Liver (tissue), 9 donors: Measurements from ENCODE around the gene TWNK. TPM values are rescaled to one million over a fixed set of nuclear protein-coding genes. Genes with fewer than 3 reads are reported as not detected.

Experiments used
- DNase-seq: peaks from one replicate; pipeline ENCODE4 v3.0.0-alpha.2; 2017; ENCODE audit warnings: low spot score
- H3K27ac ChIP-seq, 2 donors: one replicate each; pipeline ENCODE4 v1.7.0; 2013; ENCODE audit warnings: inconsistent platforms in 2 of 2, low read length in 2 of 2, control low read depth in 1 of 2, low read depth in 1 of 2, mild to moderate bottlenecking in 1 of 2
- H3K27me3 ChIP-seq, 4 donors: one replicate each; pipeline versions ENCODE4 v1.6.1 to v1.7.0; 2013; ENCODE audit warnings: low read length in 3 of 4, inconsistent platforms in 1 of 4, mild to moderate bottlenecking in 1 of 4, moderate library complexity in 1 of 4; ENCODE audit not compliant: control insufficient read depth in 4 of 4, insufficient read depth in 4 of 4
- H3K36me3 ChIP-seq, 4 donors: one replicate each; pipeline versions ENCODE4 v1.6.1 to v1.7.0; 2013; ENCODE audit warnings: low read length in 3 of 4, mild to moderate bottlenecking in 3 of 4, low read depth in 1 of 4, moderate library complexity in 1 of 4; ENCODE audit not compliant: control insufficient read depth in 4 of 4, insufficient read depth in 3 of 4
- H3K4me1 ChIP-seq, 4 donors: one replicate each; pipeline versions ENCODE4 v1.6.1 to v1.7.0; 2013; ENCODE audit warnings: low read length in 3 of 4, mild to moderate bottlenecking in 3 of 4, moderate library complexity in 1 of 4; ENCODE audit not compliant: control insufficient read depth in 4 of 4, insufficient read depth in 4 of 4
- H3K4me3 ChIP-seq, 3 donors: one replicate each; pipeline versions ENCODE4 v1.6.1 to v1.7.0; 2013; ENCODE audit warnings: low read length in 3 of 3, control low read depth in 1 of 3, low read depth in 1 of 3, mild to moderate bottlenecking in 1 of 3
- H3K9ac ChIP-seq, 2 donors: one replicate each; pipeline ENCODE4 v1.7.0; 2013; ENCODE audit warnings: low read length in 2 of 2, mild to moderate bottlenecking in 2 of 2, moderate library complexity in 2 of 2, control low read depth in 1 of 2, low read depth in 1 of 2
- H3K9me3 ChIP-seq, 4 donors: one replicate each; pipeline versions ENCODE4 v1.6.1 to v1.7.0; 2013; ENCODE audit warnings: low read length in 3 of 4; ENCODE audit not compliant: control insufficient read depth in 4 of 4
- ATF3 ChIP-seq: IDR thresholded peaks from 2 replicates; pipeline ENCODE4 v1.6.1; 2016; ENCODE audit warnings: antibody characterized with exemption
- CTCF ChIP-seq: fragments of 150-350 bp; IDR thresholded peaks from 2 replicates; pipeline ENCODE4 v1.5.1; 2017; ENCODE audit warnings: improper control_type of control experiment, low read depth, low read length; ENCODE audit not compliant: missing input control
- EGR1 ChIP-seq, 2 donors: IDR thresholded peaks; 2 replicates each; pipeline ENCODE4 v1.6.1; 2016 to 2018; ENCODE audit warnings: antibody characterized with exemption in 2 of 2, low read depth in 2 of 2
- FOXA1 ChIP-seq: IDR thresholded peaks from 2 replicates; pipeline ENCODE4 v1.6.1; 2016; ENCODE audit warnings: antibody characterized with exemption
- FOXA2 ChIP-seq: IDR thresholded peaks from 2 replicates; pipeline ENCODE4 v1.6.1; 2016; ENCODE audit warnings: antibody characterized with exemption
- GABPA ChIP-seq, 2 donors: IDR thresholded peaks in 1 of 2; conservative IDR thresholded peaks in 1 of 2; 2 replicates each; pipeline ENCODE4 v1.6.1; 2016; ENCODE audit warnings: antibody characterized with exemption in 2 of 2, mild to moderate bottlenecking in 1 of 2, moderate library complexity in 1 of 2
- HNF4A ChIP-seq, 2 donors: conservative IDR thresholded peaks; 2 replicates each; pipeline ENCODE4 v1.6.1; 2016; ENCODE audit warnings: antibody characterized with exemption in 2 of 2, mild to moderate bottlenecking in 2 of 2
- HNF4G ChIP-seq: IDR thresholded peaks from 2 replicates; pipeline ENCODE4 v1.6.1; 2016; ENCODE audit warnings: antibody characterized with exemption
- JUND ChIP-seq, 2 donors: IDR thresholded peaks; 2 replicates each; pipeline ENCODE4 v1.6.1; 2016; ENCODE audit warnings: antibody characterized with exemption in 2 of 2
- MAX ChIP-seq: IDR thresholded peaks from 2 replicates; pipeline ENCODE4 v1.6.1; 2016; ENCODE audit warnings: antibody characterized with exemption
- NR2F2 ChIP-seq: IDR thresholded peaks from 2 replicates; pipeline ENCODE4 v1.6.1; 2016; ENCODE audit warnings: antibody characterized with exemption
- RAD21 ChIP-seq, 2 donors: IDR thresholded peaks; 2 replicates each; pipeline ENCODE4 v1.6.1; 2016; ENCODE audit warnings: antibody characterized with exemption in 2 of 2, mild to moderate bottlenecking in 2 of 2
- REST ChIP-seq: IDR thresholded peaks from 2 replicates; pipeline ENCODE4 v1.6.1; 2016; ENCODE audit warnings: antibody characterized with exemption, mild to moderate bottlenecking
- RXRA ChIP-seq, 2 donors: IDR thresholded peaks; 2 replicates each; pipeline ENCODE4 v1.6.1; 2017 to 2018; ENCODE audit warnings: antibody characterized with exemption in 2 of 2, mild to moderate bottlenecking in 1 of 2
- SP1 ChIP-seq: IDR thresholded peaks from 2 replicates; pipeline ENCODE4 v1.6.1; 2018; ENCODE audit warnings: antibody characterized with exemption, mild to moderate bottlenecking
- TAF1 ChIP-seq: conservative IDR thresholded peaks from 2 replicates; pipeline ENCODE4 v1.6.1; 2016; ENCODE audit warnings: antibody characterized with exemption, mild to moderate bottlenecking
- YY1 ChIP-seq: IDR thresholded peaks from 2 replicates; pipeline ENCODE4 v1.6.1; 2016; ENCODE audit warnings: antibody characterized with exemption, mild to moderate bottlenecking
- ZBTB33 ChIP-seq: IDR thresholded peaks from 2 replicates; pipeline ENCODE4 v1.6.1; 2016; ENCODE audit warnings: antibody characterized with exemption
- polyA plus RNA-seq, 2 donors: library from polyadenylated mRNA; stranded (reverse) in 1 of 2; unstranded in 1 of 2; fragments of 200-250 nt in 1 of 2; fragments of >200 nt in 1 of 2; fragmentation: Nextera tagmentation in 1 of 2; extraction: Ambion mirVana in 1 of 2; gene quantifications; one replicate each; pipeline versions ENCODE4 v1.2.1 to v1.2.3, GENCODE V29; 2013 to 2015
- total RNA-seq, 2 donors: library from RNA; depleted of rRNA; stranded (reverse); fragments of >200 nt; gene quantifications; one replicate each; pipeline ENCODE4 v1.2.3, GENCODE V29; 2014
- donor health status: healthy.
- donor health status: healthy.
- donor health status: healthy.
- donor health status: healthy.
- donor health status: healthy.

The TWNK gene
- total and polyA plus RNA-seq, 4 donors = 1.6 to 6.2 (median 4.4) TPM

GRCh38 chr10:100942229-100942628 lies 45.1 kb upstream of the TWNK start (continued):
- no peak for TF ChIP-seq ATF3

GRCh38 chr10:100943508-100943907 lies 43.8 kb upstream of the TWNK start:
- Histone ChIP-seq H3K27me3 (no peaks in the 10 kb centered on the region), H3K4me1 (no peaks in the 10 kb centered on the region), H3K9me3 (no peaks in the 10 kb centered on the region), H3K36me3 (peaks cover 10 to 70% (median 52%) of the 10 kb centered on the region in 4 donors), H3K9ac (no peak overlapping the region), H3K27ac (no peak overlapping the region), H3K4me3 (no peak overlapping the region)
- DNase-seq = no peak
- no peak for TF ChIP-seq ATF3
- TF ChIP-seq JUND (IDR thresholded peaks at IDR 0.05) = no peak
- no peak for TF ChIP-seq CTCF
- TF ChIP-seq TAF1 = no peak
- no peak for TF ChIP-seq ZBTB33
- TF ChIP-seq YY1 = no peak
- TF ChIP-seq FOXA1 = no peak
- TF ChIP-seq HNF4G = no peak
- no peak for TF ChIP-seq HNF4A (conservative IDR thresholded peaks at IDR 0.05)
- TF ChIP-seq RAD21 (IDR thresholded peaks at IDR 0.05) = no peak
- no peak for TF ChIP-seq SP1
- TF ChIP-seq MAX = no peak
- no peak for TF ChIP-seq GABPA (IDR thresholded peaks at IDR 0.05 in 1 of 2, conservative IDR thresholded peaks at IDR 0.05 in 1 of 2)
- TF ChIP-seq FOXA2 = no peak
- no peak for TF ChIP-seq EGR1 (IDR thresholded peaks at IDR 0.05; ENCODE audit: low read depth in 2 of 2)
- no peak for TF ChIP-seq RXRA (IDR thresholded peaks at IDR 0.05)
- no peak for TF ChIP-seq NR2F2
- no peak for TF ChIP-seq REST
